Pancreas (tissue), 10 donors: ENCODE results near the gene RALGPS2. TPM values are rescaled to one million over a fixed set of nuclear protein-coding genes. Genes with fewer than 3 reads are reported as not detected.

Source experiments
- ATAC-seq, 4 donors: fragments of 200-7000 bp; cut with Tn5 transposase; one replicate each; pipeline versions ENCODE4 v1.8.0 to v1.9.1; 2020; ENCODE audit warnings: mild to moderate bottlenecking in 4 of 4, moderate library complexity in 4 of 4
- DNase-seq, 6 donors: peaks; one replicate each; pipeline ENCODE4 v3.0.0-alpha.2; 2020
- FAIRE-seq: peaks from 2 replicates; lab custom pipeline; 2012; peaks lifted over from hg19 to GRCh38; lab: Jason Lieb, UNC
- H3K27ac ChIP-seq, 4 donors: fragments of 200-600 bp; sonication (generic); 1 replicate in 3 of 4; 2 replicates in 1 of 4; pipeline versions ENCODE4 v1.5.0 to v1.8.0; 2020
- H3K27me3 ChIP-seq, 4 donors: fragments of 200-600 bp; one replicate each; pipeline ENCODE4 v1.8.0; 2021
- H3K36me3 ChIP-seq, 3 donors: fragments of 200-600 bp; sonication (generic) in 1 of 3; one replicate each; pipeline versions ENCODE4 v1.5.0 to v1.8.0; 2020 to 2021
- H3K4me1 ChIP-seq, 3 donors: fragments of 200-600 bp; one replicate each; pipeline ENCODE4 v1.8.0; 2021
- H3K4me3 ChIP-seq, 4 donors: fragments of 200-600 bp; sonication (generic) in 2 of 4; one replicate each; pipeline versions ENCODE4 v1.5.0 to v1.8.0; 2020 to 2021
- H3K9me3 ChIP-seq, 4 donors: fragments of 200-600 bp; one replicate each; pipeline ENCODE4 v1.8.0; 2021
- WGBS, 2 donors: extraction: QIAGEN DNeasy Blood & Tissue Kit; methylation state at CpG; one replicate each; pipeline ENCODE4 v1.1.7; 2013; 5-methylcytosine and 5-hydroxymethylcytosine counted together
- intact Hi-C, 3 donors: fragments of 100-400 bp; cut with DNase I; formaldehyde crosslinking; loops; one replicate each; pipeline versions ENCODE4 v1.11.1 to v1.14.2; 2022
- polyA plus RNA-seq, 2 donors: library from polyadenylated mRNA; stranded (reverse); fragments of 200-250 nt; gene quantifications; one replicate each; pipeline ENCODE4 v1.2.3, GENCODE V29; 2013
- total RNA-seq, 6 donors: library from RNA; stranded (reverse); fragmentation: NEBNext Ultra II Directional in 4 of 6; extraction: Animal tissue kit (Norgen Biotek cat#: 25700) in 4 of 6; gene quantifications; one replicate each; pipeline versions ENCODE4 v1.2.1 to v1.2.4, GENCODE V29; 2021 to 2023
- TF ChIP-seq, protein P1 (sequence below), 4 donors: fragments of 200-600 bp; sonication (generic) in 3 of 4; IDR thresholded peaks; one replicate each; pipeline versions ENCODE4 v1.5.0 to v1.8.0; 2021; ENCODE audit warnings: antibody characterized with exemption in 4 of 4
- donor health status: healthy with polysubstance abuse.
- donor health status: DM: no; HTN: no; CAD: no; lungs with moderate emphysema.
- donor health status: DM: no; HTN: no; CAD: no.
- donor health status: control.
- donor health status: control.
- donor health status: Bipolar disorder and iron deficiency.
- donor health status: DM: yes; HTN: yes; CAD: no.
- donor health status: DM: no; HTN: no; CAD: no.
- donor health status: DM: no; HTN: no; CAD: no.
- donor health status: DM: yes; HTN: yes; CAD: no.

Gene RALGPS2
- total and polyA plus RNA-seq, 8 donors: 1.9 to 11.6 (median 7.6) TPM

DNA sequence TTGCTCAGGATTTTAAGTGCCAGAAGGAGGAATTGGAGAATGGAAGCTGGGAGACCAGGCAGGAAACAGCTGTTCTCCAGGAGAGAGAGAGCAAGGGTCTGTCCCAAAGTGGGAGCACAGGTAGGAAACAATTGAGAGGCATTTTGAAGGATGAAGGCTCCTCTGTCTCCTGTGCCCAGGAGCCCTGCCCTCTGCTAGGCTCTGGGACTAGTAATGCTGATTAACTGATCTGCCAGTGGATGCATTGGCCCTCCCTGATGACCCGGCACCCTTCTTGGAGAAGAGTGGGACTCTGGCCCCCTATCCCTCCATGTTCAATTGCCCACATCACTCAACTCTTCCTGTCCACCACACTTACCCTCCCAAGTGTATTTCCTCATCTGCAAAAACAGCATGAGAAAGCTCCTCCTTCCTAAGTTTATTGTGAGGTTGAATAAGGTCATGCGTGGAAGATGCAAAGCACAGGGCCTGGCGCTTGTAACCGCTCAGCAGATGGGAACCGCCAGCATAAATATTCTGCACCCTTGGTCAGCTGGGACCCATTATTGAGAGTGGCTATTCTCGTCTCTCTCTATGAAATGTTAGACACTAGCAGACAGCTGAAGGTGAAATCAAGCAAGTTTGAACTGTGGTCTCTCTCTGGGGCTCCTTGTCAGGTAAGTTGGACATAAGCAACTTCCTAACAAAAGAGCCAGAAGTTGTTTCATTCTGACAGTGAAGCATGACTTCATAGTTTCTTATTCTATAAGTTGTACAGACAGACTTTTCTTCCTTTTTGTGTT is 208.9 kb downstream of the RALGPS2 start:
- FAIRE-seq (no peak), DNase-seq (no peak), ATAC-seq (no peak)
- TF ChIP-seq, protein P1, sequence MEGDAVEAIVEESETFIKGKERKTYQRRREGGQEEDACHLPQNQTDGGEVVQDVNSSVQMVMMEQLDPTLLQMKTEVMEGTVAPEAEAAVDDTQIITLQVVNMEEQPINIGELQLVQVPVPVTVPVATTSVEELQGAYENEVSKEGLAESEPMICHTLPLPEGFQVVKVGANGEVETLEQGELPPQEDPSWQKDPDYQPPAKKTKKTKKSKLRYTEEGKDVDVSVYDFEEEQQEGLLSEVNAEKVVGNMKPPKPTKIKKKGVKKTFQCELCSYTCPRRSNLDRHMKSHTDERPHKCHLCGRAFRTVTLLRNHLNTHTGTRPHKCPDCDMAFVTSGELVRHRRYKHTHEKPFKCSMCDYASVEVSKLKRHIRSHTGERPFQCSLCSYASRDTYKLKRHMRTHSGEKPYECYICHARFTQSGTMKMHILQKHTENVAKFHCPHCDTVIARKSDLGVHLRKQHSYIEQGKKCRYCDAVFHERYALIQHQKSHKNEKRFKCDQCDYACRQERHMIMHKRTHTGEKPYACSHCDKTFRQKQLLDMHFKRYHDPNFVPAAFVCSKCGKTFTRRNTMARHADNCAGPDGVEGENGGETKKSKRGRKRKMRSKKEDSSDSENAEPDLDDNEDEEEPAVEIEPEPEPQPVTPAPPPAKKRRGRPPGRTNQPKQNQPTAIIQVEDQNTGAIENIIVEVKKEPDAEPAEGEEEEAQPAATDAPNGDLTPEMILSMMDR (IDR thresholded peaks at IDR 0.05): no peak
- H3K9me3 ChIP-seq: no peaks in the 10 kb centered on the region
- WGBS, 2 donors: 72 to 90% methylated on average over 6 of the region's 6 CpGs
- H3K4me3 ChIP-seq: no peak overlapping the region
- no peaks in the 10 kb centered on the region for H3K4me1 ChIP-seq
- H3K27me3 ChIP-seq: no peaks in the 10 kb centered on the region
- H3K36me3 ChIP-seq: no peaks in the 10 kb centered on the region
- no peak overlapping the region for H3K27ac ChIP-seq
- intact Hi-C loops: no loop called here

DNA sequence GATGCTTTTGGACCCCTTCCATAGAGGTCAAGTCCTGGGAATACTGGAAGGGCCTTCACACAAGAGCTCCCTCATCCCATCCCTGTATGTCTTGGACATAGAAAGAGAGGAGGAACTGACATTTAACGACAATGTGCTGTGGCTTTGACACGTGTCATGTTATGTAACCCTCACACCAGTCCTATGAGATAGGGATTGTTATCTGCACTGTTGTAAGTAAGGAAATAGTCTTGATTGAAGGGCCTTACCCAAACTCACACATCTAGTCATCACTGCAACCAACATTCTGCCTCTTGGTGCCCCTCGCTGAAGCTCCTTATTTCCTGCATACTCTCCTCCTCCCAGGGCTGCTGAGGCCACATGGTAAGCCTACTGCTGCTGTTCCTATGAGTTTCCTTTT is 209.5 kb downstream of the RALGPS2 start:
- no peaks in the 10 kb centered on the region for H3K27me3 ChIP-seq
- H3K4me1 ChIP-seq: no peaks in the 10 kb centered on the region
- WGBS, 2 donors: 74 to 85% methylated on average over 3 of the region's 3 CpGs
- FAIRE-seq (no peak), DNase-seq (no peak), ATAC-seq (no peak)
- no peaks in the 10 kb centered on the region for H3K36me3 ChIP-seq
- H3K4me3 ChIP-seq: no peak overlapping the region
- H3K27ac ChIP-seq: no peak overlapping the region
- intact Hi-C loops: no loop called here
- H3K9me3 ChIP-seq: no peaks in the 10 kb centered on the region
- TF ChIP-seq, protein P1 (IDR thresholded peaks at IDR 0.05): no peak

DNA sequence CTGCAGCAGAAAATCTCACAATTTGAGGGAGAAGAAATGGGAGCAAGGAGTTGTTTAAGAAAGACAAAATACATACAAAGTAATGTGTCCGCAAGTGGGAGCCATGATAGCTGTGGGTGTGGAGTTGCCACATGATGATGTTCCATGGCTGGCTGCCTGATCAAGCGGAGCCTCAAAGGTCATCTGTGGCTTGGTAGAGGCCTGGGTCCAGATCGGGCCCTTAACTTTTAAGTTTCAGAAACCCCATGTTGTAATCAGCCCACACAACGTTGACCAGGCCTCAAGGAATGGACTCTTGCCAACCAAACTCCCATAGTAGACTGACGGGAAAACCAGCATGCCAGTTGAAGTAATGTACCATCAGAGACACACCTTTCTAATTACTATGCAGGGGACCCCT is 210.6 kb downstream of the RALGPS2 start:
- Histone ChIP-seq H3K9me3 (no peaks in the 10 kb centered on the region), H3K27ac (no peak overlapping the region), H3K36me3 (no peaks in the 10 kb centered on the region), H3K4me3 (no peak overlapping the region), H3K4me1 (no peaks in the 10 kb centered on the region), H3K27me3 (no peaks in the 10 kb centered on the region)
- 65 to 66% methylated on average over 5 of the region's 5 CpGs for WGBS, 2 donors
- FAIRE-seq (no peak), ATAC-seq (no peak), DNase-seq (no peak)
- intact Hi-C loops: no loop called here
- TF ChIP-seq, protein P1 (IDR thresholded peaks at IDR 0.05): no peak

DNA sequence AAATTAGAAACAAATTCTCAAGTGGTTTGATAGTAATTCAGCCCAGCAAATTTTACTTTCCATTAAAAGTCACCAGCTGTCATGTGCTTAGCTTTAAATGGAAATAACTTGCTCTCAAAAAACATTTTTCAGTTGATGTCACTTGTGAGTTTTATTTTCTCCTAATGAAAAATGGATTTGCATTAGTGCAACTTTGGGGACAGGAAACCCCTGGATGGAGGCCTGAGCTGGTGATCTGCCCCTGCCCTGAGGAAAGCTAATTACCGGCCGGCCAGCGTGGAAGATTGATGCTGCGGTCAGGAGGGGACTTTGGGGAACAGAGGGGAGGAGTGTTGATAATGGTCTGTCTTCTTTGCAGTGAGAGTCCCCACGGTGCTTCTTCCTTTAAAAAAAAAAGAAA is 212.7 kb downstream of the RALGPS2 start:
- FAIRE-seq (no peak), DNase-seq (no peak), ATAC-seq (no peak)
- TF ChIP-seq, protein P1 (IDR thresholded peaks at IDR 0.05): no peak
- H3K27ac ChIP-seq: no peak overlapping the region
- no peaks in the 10 kb centered on the region for H3K27me3 ChIP-seq
- H3K4me3 ChIP-seq: no peak overlapping the region
- no peaks in the 10 kb centered on the region for H3K36me3 ChIP-seq
- 48 to 66% methylated on average over 5 of the region's 5 CpGs for WGBS, 2 donors
- no peaks in the 10 kb centered on the region for H3K9me3 ChIP-seq
- intact Hi-C loops: no loop called here
- no peaks in the 10 kb centered on the region for H3K4me1 ChIP-seq
